GM21786 (cell line): ENCODE data around the gene KIF1C.
"Not testable (repeated sequence)": the region's sequence is repeated elsewhere in the genome, so short reads cannot be mapped to it uniquely, and the experiment has no call there.

Source experiments
- ATAC-seq: cut with Tn5 transposase; IDR thresholded peaks from one replicate; pipeline ENCODE4 v1.9.1; 2021; ENCODE audit not compliant: unreplicated experiment

The KIF1C gene

DNA sequence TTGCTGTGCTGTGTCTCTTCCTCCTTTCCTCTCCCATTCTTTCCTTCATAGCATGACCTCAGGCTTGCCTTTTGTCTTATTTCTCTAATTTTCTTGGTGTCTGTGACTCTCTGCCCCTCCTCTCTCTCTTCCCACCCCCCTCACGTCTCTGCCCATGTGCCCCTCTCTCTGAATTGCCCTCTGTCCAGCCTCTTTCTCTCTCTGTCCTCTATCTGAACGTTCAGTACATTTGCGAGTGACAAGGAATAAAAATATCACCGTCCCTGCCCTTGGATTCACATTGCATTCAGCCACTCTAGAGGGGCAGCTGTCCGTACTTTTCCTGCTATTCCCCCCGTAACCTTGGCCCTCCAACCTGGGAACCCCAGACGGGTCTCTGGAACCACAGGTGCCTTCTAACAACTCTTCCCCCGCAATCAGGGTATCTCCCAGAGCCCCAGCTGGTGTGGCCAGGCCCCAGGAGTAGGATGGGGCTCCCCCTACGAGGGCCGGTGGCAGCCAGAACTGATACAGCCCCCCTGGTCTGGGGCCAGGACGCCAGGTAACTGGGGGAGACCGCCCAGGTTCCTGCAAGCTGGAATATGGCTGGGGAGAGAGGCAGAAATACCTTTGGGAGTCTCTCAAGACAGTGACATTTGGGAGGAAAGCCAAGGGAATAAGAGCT, 1.8 kb downstream of the KIF1C start:
- ATAC-seq = no peak

DNA sequence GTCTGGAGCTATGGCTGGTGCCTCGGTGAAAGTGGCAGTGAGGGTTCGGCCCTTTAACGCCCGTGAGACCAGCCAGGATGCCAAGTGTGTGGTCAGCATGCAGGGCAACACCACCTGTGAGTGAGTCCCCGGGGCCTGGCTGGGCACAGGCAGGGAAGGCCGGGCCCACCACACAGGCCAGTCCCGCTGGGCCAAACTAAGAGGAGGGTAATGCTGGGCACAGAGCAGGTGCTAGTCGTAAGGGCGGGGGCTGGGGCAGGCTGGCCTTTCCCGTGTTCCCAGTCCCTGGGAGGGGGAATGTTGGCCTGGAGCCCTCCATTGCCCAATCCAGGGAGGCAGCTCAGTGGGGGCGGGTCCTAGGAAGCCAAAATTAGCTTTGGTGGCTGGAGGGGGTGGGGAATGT, 2.5 kb downstream of the KIF1C start:
- no peak for ATAC-seq

- no peak for ATAC-seq
These were observed 4.5 kb downstream of the KIF1C start for GRCh38 chr17:5002121-5002788.

GRCh38 chr17:5003214-5003867, 5.6 kb downstream of the KIF1C start:
- ATAC-seq = no peak

- ATAC-seq = no peak
These were observed 14.2 kb downstream of the KIF1C start for GRCh38 chr17:5011928-5012327.

- ATAC-seq = no peak
These were observed 16.6 kb downstream of the KIF1C start for GRCh38 chr17:5014357-5014756.

GRCh38 chr17:5019475-5019956, 21.8 kb downstream of the KIF1C start:
- no peak for ATAC-seq

GRCh38 chr17:5020502-5021023, 22.8 kb downstream of the KIF1C start:
- no peak for ATAC-seq

GRCh38 chr17:5022171-5022711, 24.5 kb downstream of the KIF1C start:
- ATAC-seq = no peak

DNA sequence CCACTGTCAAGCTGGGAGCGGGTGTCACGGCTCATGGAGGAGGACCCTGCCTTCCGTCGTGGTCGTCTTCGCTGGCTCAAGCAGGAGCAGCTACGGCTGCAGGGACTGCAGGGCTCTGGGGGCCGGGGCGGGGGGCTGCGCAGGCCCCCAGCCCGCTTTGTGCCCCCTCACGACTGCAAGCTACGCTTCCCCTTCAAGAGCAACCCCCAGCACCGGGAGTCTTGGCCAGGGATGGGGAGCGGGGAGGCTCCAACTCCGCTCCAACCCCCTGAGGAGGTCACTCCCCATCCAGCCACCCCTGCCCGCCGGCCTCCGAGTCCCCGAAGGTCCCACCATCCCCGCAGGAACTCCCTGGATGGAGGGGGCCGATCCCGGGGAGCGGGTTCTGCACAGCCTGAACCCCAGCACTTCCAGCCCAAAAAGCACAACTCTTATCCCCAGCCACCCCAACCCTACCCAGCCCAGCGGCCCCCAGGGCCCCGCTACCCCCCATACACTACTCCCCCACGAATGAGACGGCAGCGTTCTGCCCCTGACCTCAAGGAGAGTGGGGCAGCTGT, 25.9 kb downstream of the KIF1C start:
- ATAC-seq = no peak

DNA sequence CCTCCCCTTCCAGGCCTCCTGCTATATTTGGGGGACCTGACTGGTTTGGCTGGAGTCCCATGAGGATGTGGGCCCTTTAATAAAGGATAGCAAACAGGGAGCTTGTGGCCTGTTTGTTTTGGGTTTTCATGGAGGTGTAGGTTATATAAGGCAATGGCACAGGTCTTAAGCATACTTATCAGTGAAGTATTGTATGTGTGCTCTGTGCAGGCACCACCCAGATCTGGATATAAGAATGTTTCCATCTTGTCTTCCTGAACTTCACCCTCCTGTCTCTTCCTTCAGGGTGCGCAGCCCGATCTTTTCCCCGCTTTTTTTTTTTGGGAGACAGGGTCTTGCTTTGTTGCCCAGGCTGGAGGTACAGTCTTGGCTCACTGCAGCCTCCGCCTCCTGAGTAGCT, 26.9 kb downstream of the KIF1C start:
- ATAC-seq = no peak

GRCh38 chr17:5027299-5027698, 29.5 kb downstream of the KIF1C start:
- ATAC-seq = no peak

DNA sequence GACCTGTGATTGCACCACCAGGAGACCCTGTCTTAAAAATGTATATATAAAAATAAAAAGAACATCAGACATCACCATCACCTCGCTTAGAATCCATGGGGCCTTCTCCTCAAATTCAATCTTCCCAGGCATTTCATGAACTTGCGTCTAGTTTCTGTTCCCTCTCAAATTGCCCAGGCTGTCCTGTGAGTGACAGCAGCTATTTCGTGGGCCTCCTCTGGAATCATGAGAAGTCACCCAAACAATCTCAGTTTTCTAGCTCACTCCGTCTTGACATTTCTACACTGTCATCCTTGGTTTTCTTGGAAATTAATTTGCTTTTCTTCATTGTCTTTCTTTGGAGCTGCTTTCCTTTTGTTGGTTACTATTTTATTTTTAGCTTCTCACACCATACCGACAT, 30.2 kb downstream of the KIF1C start:
- ATAC-seq = no peak

- ATAC-seq = not testable (repeated sequence)
These were observed 32.4 kb downstream of the KIF1C start for GRCh38 chr17:5030168-5030567.

GRCh38 chr17:5031365-5032082, 33.8 kb downstream of the KIF1C start:
- no peak for ATAC-seq

GRCh38 chr17:5032865-5033264, 35.1 kb downstream of the KIF1C start:
- no peak for ATAC-seq

DNA sequence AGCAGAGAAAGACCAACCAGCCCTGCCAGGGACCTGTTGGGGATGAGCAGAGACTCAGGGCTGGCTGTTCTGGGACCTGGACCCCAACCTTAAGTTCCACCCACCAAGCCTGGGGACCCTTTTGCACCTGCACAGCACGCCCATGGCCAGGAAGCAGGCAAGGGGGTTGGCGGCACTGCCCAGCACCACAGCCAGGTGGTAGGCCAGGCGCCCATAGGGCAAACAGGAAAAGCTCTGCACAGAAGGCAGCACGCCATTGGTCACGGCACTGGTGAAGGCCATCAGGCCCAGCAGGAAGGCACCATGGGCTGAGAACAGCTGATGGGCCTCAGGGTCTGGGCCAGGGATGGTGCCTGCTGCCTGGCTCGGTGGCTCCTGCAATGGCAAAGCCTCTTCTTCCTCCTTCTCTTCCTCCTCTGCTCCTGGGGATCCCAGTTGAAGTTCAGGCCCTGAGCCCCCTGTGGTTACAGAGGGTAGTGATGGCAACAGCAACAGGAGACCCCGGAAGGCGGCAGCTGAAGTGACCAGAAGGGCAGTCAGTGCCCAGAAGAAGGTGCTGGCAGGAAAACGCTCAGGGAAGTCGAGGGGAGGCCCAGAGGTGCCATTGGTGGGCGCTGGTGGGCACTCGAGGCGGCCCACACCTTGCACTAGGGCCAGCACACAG, 35.7 kb downstream of the KIF1C start:
- ATAC-seq = no peak

DNA sequence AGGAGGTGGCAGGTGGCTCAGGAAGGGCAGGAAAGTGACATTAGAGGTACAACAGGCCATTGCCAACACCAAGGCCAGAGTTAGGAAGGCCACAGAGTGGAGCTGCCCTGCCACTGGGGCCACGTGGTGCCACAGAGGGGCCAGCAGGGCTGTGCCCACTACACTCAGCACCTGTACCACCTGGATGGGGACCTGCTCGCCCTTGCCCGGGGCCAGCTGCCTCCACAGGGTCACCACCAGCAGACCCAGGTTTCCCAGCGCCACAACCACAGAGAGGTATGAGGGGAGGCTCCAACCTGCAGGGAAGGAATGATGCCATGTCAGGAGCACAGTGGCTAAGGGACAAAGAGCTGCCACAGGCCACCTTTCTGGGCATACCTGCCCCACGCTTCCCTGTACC, 36.3 kb downstream of the KIF1C start:
- ATAC-seq = no peak

DNA sequence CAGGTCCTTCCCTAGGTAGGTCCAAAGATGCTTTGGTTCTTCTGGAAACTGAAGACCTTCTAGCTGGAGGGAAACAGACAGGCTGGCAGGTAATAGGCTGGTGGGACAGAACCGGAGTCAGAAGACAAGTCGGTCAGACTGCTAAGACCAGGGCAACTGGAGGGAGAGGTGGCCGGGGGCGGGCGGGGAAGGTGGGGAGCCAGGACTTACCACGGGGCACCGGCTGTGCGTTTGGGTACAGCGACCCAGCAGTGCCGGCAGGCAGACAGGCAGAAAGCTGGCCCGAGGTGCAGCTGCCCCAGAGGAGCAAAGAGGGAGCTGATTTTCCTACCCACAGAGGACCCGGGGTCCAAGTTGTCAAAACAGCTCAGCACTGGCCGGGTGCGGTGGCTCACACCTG, 36.9 kb downstream of the KIF1C start:
- ATAC-seq = no peak

DNA sequence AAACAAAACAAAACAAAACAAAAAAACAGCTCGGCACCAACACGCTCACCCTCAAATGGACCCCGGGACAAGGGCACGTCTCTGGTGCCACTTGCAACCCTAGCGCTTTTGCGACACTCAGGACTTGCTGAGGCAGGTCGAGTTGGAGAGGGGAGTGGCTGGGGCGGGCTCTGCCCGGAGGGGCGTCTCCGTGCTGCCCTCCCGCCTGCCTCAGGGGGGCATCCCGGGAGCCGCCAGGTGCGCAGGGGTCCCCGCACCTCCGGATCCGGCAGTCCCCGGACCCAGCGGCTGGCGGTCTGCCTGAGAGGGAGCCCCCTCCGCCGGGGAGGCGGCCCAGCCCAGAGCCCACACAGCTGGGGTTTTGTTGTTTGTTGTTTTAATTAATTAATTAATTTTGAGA, 37.6 kb downstream of the KIF1C start, which contains the start of gene SLC52A1:
Gene SLC52A1, minus strand, starts transcription at position 112 of the 400 bp plus-strand sequence. CDS start 820 bp downstream, outside the sequence.
- ATAC-seq = no peak
